ENCODE data around the gene IFNA17.
A peak's percentile ranks its signal among the peaks of the same experiment; 100 is the strongest.
"Not testable (repeated sequence)": the region's sequence is repeated elsewhere in the genome, so short reads cannot be mapped to it uniquely, and the experiment has no call there.

IFNA17 gene

DNA sequence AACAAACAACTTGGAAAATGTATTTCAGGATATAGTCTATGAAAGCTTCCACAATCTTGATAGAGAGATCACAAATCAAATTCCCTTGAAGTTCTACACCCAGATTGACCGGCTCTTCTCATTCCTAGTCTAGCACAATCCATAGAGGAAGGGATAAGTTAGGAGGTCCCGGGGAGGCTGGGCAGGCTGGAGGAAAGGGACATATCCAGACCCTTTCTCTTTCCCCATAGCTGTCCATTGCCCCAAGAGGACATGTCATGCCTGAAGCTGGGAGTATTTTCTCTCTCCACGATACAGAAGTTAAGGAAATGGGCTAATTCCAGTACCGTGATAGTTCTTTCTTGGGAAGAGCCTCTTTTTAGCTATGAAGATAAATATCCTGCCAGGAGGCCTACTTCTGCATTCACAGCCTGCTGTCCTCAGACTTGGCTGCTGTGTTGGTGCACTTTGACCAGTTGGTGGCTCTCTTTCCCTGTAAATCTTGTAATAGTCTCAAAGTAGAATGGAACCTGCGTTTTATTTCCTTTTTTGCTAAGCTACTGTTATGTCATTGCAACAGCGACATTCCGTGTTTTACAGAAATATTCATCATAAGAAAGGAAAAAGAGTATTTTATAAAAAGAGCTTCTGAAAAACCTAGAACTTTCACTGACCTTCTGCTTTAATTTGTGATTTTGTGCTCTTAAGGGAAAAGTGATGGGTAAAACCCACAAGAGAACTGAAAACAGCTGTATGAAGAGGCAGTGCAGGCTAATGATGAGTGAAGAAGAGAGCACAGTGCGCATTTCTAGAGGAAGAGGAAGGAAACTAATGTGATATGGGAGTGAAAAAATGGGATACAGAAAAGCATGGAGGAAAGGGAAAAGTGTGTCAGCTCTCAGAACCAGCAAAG, 7.7 kb upstream of the IFNA17 start:
- H3K27me3 ChIP-seq (ENCODE audit: low read depth); H3K9me3 ChIP-seq; H3K36me3 ChIP-seq (replicated peaks); in situ Hi-C loops (cut with MboI; ENCODE audit: low sequenced_read_pairs); H3K4me1 ChIP-seq; H3K4me3 ChIP-seq: not testable (repeated sequence)
- peak; percentile 13 to 14 for DNase-seq (ENCODE audit: low spot score in 2 of 2)

DNA sequence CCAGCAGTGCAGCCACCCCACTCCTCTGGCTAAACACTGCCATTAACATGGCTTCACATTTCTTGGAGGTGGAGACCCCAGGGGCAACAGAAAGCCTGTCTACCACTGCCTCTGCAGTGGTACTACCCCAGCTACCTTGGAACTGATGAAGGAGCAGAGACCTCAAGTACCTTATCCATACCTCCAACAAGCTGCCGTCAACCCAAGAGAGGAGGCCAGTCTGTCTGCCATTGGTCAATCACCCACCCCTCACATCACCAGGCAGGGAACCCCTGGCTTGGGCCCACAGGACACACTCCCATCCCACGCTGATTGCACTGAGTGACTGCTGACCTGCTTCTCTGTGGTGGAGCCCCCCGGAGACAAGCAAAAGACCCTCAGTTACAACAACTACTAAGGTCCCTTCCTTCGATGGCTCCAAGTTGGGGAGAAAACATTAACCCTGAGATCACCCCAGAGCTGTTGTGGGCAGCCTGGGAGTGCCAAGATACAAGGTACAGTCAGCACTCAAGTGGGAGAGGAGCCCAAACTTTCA, 6.2 kb upstream of the IFNA17 start:
- H3K27me3 ChIP-seq (ENCODE audit: low read depth), result no peaks in the 10 kb centered on the region
- no peaks in the 10 kb centered on the region for H3K4me1 ChIP-seq
- no peak overlapping the region for H3K4me3 ChIP-seq
- no peaks in the 10 kb centered on the region for H3K36me3 ChIP-seq (replicated peaks)
- no peak for DNase-seq (ENCODE audit: low spot score in 2 of 2)
- in situ Hi-C loops (cut with MboI; ENCODE audit: low sequenced_read_pairs), result no loop called here
- H3K9me3 ChIP-seq, result no peaks in the 10 kb centered on the region

GRCh38 chr9:21233258-21233657, 5.2 kb upstream of the IFNA17 start:
- Histone ChIP-seq H3K4me1 (no peaks in the 10 kb centered on the region), H3K9me3 (no peaks in the 10 kb centered on the region), H3K27me3 (ENCODE audit: low read depth) (no peaks in the 10 kb centered on the region), H3K36me3 (replicated peaks) (no peaks in the 10 kb centered on the region), H3K4me3 (no peak overlapping the region)
- in situ Hi-C loops (cut with MboI; ENCODE audit: low sequenced_read_pairs), result no loop called here
- no peak for DNase-seq (ENCODE audit: low spot score in 2 of 2)

DNA sequence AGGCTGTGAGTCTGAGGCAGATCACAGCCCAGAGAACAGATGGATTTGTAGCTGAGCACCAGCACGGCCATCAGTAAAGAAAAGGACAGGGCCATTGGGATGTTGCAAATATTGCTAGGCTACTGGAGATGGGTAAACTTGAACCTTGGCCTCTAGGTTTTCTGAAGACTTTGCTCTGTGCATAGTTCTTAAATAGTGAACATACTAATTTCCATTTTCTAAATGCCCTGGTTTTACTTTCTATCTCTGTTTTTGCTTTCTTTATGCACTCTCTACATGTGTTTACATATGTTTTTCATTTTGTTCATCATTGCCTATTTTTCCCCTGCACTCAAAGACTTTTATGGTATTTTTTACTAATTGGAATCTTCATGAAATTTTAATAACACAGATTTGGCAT, 10.8 kb downstream of the IFNA17 start, which contains the start of gene IFNA16:
IFNA16 (minus strand) TSS at position 101 of the 400 bp plus-strand sequence; CDS start at position 95, 6 bp downstream.
- DNase-seq (ENCODE audit: low spot score in 2 of 2); in situ Hi-C loops (cut with MboI; ENCODE audit: low sequenced_read_pairs): not testable (repeated sequence)

GRCh38 chr9:21213411-21214326, 14.4 kb downstream of the IFNA17 start:
- H3K4me3 ChIP-seq; H3K27me3 ChIP-seq (ENCODE audit: low read depth); H3K4me1 ChIP-seq; in situ Hi-C loops (cut with MboI; ENCODE audit: low sequenced_read_pairs); H3K9me3 ChIP-seq; H3K36me3 ChIP-seq (replicated peaks): not testable (repeated sequence)
- DNase-seq (ENCODE audit: low spot score in 2 of 2), result peak in 1 of 2 experiments; percentile 2

More for the DNA sequence above, 10.8 kb downstream of the IFNA17 start, which contains the start of gene IFNA16:
- not testable (repeated sequence) for H3K9me3 ChIP-seq; H3K4me3 ChIP-seq; H3K36me3 ChIP-seq (replicated peaks); H3K4me1 ChIP-seq; H3K27me3 ChIP-seq (ENCODE audit: low read depth)

DNA sequence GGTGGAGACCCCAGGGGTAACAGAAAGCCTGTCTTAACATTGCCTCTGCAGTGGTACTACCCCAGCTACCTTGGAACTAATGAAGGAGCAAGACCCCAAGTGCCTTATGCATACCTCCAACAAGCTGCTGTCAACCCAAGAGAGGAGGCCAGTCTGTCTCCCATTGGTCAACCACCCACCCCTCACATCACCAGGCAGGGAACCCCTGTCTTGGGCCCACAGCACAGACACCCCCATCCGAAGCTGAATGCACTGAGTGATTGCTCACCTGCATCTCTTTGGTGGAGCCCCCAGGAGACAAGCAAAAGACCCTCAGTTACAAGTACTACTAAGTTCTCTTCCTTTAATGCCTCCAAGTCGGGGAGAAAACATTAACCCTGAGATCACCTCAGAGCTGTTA, 15.9 kb downstream of the IFNA17 start:
- H3K4me3 ChIP-seq; in situ Hi-C loops (cut with MboI; ENCODE audit: low sequenced_read_pairs): not testable (repeated sequence)

DNA sequence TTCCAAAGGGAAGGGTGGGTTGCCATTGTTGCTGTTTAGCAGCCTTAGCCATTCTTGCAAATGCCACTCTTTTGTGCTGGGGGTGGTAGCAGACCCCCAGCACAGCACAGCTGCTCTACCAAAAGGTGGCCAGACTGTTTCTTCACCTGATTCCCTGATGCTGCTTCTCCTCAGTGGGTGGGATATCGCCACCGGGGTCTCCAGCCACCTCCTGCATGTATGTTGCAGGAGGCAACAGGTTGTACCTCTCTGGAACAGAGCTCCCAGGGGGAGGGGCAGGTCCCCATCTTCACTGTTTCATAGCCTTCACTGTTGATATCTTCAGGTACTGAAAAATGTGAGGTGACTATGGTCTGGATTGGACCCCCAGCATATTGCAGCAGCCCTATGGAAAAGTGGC, 17.2 kb downstream of the IFNA17 start:
- H3K9me3 ChIP-seq; H3K4me1 ChIP-seq; H3K4me3 ChIP-seq; in situ Hi-C loops (cut with MboI; ENCODE audit: low sequenced_read_pairs); H3K27me3 ChIP-seq (ENCODE audit: low read depth); DNase-seq (ENCODE audit: low spot score in 2 of 2); H3K36me3 ChIP-seq (replicated peaks): not testable (repeated sequence)

More for the DNA sequence above, 15.9 kb downstream of the IFNA17 start:
- not testable (repeated sequence) for DNase-seq (ENCODE audit: low spot score in 2 of 2); H3K4me1 ChIP-seq; H3K27me3 ChIP-seq (ENCODE audit: low read depth); H3K36me3 ChIP-seq (replicated peaks); H3K9me3 ChIP-seq

DNA sequence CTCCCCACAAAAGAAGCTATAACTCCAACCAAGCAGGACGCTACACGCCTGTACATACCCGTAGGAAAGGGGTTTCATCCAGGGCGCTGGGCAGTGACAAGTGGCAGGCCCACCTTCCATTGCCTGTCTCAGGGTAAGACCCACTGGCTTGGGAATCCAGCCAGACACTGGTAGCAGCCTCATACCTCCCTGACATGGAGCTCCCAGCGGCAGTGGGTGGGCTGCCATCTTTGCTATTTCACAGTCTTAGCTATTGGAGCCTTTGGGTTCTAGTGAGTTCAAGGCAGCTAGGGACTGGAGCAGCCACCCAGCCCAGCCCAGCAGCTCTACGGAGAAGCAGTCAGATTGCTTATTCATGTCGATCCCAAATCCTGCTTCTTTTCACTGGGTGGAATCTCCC, 17.7 kb downstream of the IFNA17 start:
- in situ Hi-C loops (cut with MboI; ENCODE audit: low sequenced_read_pairs), result no loop called here

DNA sequence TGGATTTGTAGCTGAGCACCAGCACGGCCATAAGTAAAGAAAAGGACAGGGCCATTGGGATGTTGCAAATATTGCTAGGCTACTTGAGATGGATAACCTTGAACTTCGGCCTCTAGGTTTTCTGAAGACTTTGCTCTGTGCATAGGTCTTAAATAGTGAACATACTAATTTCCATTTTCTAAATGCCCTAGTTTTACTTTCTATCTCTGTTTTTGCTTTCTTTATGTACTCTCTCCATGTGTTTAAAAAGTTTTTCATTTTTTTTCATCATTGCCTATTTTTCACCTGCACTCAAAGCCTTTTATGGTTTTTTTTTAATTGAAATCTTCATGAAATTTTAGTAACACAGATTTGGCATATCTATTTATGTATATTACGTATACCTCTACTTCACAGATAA, 21.0 kb downstream of the IFNA17 start, which contains the start of gene IFNA10:
IFNA10 (minus strand) TSS at position 101 of the 400 bp plus-strand sequence; CDS start at position 55, 46 bp downstream.
- H3K4me1 ChIP-seq; DNase-seq (ENCODE audit: low spot score in 2 of 2); in situ Hi-C loops (cut with MboI; ENCODE audit: low sequenced_read_pairs); H3K4me3 ChIP-seq; H3K27me3 ChIP-seq (ENCODE audit: low read depth); H3K9me3 ChIP-seq; H3K36me3 ChIP-seq (replicated peaks): not testable (repeated sequence)

More for the DNA sequence above, 17.7 kb downstream of the IFNA17 start:
- no peak overlapping the region for H3K4me3 ChIP-seq
- H3K36me3 ChIP-seq (replicated peaks), result no peaks in the 10 kb centered on the region
- no peak for DNase-seq (ENCODE audit: low spot score in 2 of 2)
- H3K27me3 ChIP-seq (ENCODE audit: low read depth), result no peaks in the 10 kb centered on the region
- no peaks in the 10 kb centered on the region for H3K9me3 ChIP-seq
- H3K4me1 ChIP-seq, result no peaks in the 10 kb centered on the region

- Histone ChIP-seq H3K36me3 (replicated peaks) (no peaks in the 10 kb centered on the region), H3K4me3 (no peak overlapping the region), H3K4me1 (no peaks in the 10 kb centered on the region), H3K9me3 (no peaks in the 10 kb centered on the region), H3K27me3 (ENCODE audit: low read depth) (no peaks in the 10 kb centered on the region)
- in situ Hi-C loops (cut with MboI; ENCODE audit: low sequenced_read_pairs), result no loop called here
- no peak for DNase-seq (ENCODE audit: low spot score in 2 of 2)
These were observed 22.8 kb downstream of the IFNA17 start for GRCh38 chr9:21205204-21205603.

GRCh38 chr9:21202105-21202504, 25.9 kb downstream of the IFNA17 start, which contains the start of gene IFNA7:
IFNA7 (minus strand) TSS chr9:21202205; CDS start chr9:21202165, 40 bp downstream.
- H3K36me3 ChIP-seq (replicated peaks); in situ Hi-C loops (cut with MboI; ENCODE audit: low sequenced_read_pairs); H3K27me3 ChIP-seq (ENCODE audit: low read depth); H3K4me1 ChIP-seq; H3K4me3 ChIP-seq; DNase-seq (ENCODE audit: low spot score in 2 of 2); H3K9me3 ChIP-seq: not testable (repeated sequence)

- H3K9me3 ChIP-seq; H3K4me3 ChIP-seq; H3K27me3 ChIP-seq (ENCODE audit: low read depth); in situ Hi-C loops (cut with MboI; ENCODE audit: low sequenced_read_pairs); H3K4me1 ChIP-seq; H3K36me3 ChIP-seq (replicated peaks): not testable (repeated sequence)
- DNase-seq (ENCODE audit: low spot score in 2 of 2), result peak in 1 of 2 experiments; percentile 40
These were observed 32.9 kb downstream of the IFNA17 start for GRCh38 chr9:21194867-21195776.

DNA sequence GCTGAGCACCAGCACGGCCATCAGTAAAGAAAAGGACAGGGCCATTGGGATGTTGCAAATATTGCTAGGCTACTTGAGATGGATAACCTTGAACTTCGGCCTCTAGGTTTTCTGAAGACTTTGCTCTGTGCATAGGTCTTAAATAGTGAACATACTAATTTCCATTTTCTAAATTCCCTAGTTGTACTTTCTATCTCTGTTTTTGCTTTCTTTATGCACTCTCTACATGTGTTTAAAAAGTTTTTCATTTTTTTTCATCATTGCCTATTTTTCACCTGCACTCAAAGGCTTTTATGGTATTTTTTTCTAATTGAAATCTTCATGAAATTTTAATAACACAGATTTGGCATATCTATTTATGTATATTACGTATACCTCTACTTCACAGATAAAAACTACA, 40.5 kb downstream of the IFNA17 start, which contains the start of gene IFNA4:
IFNA4 (minus strand) TSS at position 101 of the 400 bp plus-strand sequence; CDS start at position 45, 56 bp downstream.
- DNase-seq (ENCODE audit: low spot score in 2 of 2); H3K4me1 ChIP-seq; H3K9me3 ChIP-seq; in situ Hi-C loops (cut with MboI; ENCODE audit: low sequenced_read_pairs); H3K4me3 ChIP-seq; H3K36me3 ChIP-seq (replicated peaks); H3K27me3 ChIP-seq (ENCODE audit: low read depth): not testable (repeated sequence)
